ENCODE measurements around the gene FNIP2.
"Not testable (repeated sequence)": the region's sequence is repeated elsewhere in the genome, so short reads cannot be mapped to it uniquely, and the experiment has no call there.

Gene FNIP2

DNA sequence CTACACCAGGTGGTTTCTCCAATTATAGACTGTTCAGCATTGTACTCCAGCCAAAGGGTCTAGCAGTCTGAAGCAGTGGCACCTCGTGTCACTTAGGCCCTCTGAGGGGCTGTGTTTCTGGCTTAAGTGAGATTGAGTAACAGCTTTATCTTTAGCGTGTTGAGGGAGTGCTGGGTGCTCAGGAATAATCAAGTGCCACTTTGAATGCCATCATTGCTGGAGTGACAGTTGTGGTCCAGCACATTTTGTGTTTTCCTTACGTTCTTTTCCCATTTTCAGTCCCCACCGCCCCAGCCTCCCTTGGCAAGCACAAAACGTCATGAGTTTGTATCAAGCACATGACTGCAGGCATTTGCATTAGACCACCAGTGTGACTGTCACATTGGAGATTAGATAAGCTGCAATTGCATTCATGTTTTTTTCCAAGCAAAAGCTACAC lies 58.7 kb downstream of the FNIP2 start:
- TF ChIP-seq, protein P1, sequence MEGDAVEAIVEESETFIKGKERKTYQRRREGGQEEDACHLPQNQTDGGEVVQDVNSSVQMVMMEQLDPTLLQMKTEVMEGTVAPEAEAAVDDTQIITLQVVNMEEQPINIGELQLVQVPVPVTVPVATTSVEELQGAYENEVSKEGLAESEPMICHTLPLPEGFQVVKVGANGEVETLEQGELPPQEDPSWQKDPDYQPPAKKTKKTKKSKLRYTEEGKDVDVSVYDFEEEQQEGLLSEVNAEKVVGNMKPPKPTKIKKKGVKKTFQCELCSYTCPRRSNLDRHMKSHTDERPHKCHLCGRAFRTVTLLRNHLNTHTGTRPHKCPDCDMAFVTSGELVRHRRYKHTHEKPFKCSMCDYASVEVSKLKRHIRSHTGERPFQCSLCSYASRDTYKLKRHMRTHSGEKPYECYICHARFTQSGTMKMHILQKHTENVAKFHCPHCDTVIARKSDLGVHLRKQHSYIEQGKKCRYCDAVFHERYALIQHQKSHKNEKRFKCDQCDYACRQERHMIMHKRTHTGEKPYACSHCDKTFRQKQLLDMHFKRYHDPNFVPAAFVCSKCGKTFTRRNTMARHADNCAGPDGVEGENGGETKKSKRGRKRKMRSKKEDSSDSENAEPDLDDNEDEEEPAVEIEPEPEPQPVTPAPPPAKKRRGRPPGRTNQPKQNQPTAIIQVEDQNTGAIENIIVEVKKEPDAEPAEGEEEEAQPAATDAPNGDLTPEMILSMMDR (conservative IDR thresholded peaks at IDR 0.05; ENCODE audit: low read depth, low read length): no peak
- DNase-seq (ENCODE audit: low read depth): no peak

DNA sequence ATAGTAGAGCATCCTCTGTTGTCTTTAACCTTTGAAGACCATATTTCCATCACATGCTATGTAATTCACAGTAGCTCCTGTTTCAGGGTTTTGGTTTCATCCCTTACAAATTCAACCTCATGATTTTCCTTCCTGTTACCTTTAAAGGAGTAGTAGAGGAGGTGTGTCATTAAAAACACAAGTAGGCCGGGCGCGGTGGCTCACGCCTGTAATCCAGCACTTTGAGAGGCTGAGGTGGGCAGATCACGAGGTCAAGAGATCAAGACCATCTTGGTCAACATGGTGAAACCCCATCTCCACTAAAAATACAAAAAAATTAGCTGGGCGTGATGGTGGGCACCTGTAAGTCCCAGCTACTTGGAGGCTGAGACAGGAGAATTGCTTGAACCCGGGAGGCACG lies 59.3 kb downstream of the FNIP2 start:
- not testable (repeated sequence) for DNase-seq (ENCODE audit: low read depth); H3K4me3 ChIP-seq (ENCODE audit: low read length)

More for the DNA sequence above, 58.7 kb downstream of the FNIP2 start:
- H3K4me3 ChIP-seq (ENCODE audit: low read length): no peak overlapping the region

GRCh38 chr4:158829254-158829653 lies 60.4 kb downstream of the FNIP2 start:
- no peak for DNase-seq (ENCODE audit: low read depth)
- TF ChIP-seq, protein P1 (conservative IDR thresholded peaks at IDR 0.05; ENCODE audit: low read depth, low read length): no peak
- H3K4me3 ChIP-seq (ENCODE audit: low read length): no peak overlapping the region

DNA sequence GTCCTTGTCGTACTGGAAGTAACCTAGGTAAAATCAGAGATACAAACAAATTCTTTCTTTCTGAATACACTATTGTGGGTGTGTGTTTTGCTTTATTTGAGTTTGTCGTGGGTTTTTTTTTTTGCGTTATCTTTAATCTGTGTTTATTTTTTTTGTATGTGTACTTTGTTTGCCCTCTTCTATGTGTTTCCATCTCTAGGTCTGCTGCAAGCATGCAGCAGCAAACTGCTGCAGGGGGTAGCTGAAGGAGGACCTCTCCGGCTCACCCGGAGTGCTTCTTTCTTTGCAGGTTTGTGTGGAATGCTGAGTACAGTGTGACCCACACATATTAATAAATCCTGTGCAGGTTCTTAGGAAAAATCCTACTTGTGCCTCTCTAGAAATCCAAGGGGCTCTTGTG lies 64.8 kb downstream of the FNIP2 start:
- TF ChIP-seq, protein P1 (conservative IDR thresholded peaks at IDR 0.05; ENCODE audit: low read depth, low read length): no peak
- H3K4me3 ChIP-seq (ENCODE audit: low read length): no peak overlapping the region
- no peak for DNase-seq (ENCODE audit: low read depth)

DNA sequence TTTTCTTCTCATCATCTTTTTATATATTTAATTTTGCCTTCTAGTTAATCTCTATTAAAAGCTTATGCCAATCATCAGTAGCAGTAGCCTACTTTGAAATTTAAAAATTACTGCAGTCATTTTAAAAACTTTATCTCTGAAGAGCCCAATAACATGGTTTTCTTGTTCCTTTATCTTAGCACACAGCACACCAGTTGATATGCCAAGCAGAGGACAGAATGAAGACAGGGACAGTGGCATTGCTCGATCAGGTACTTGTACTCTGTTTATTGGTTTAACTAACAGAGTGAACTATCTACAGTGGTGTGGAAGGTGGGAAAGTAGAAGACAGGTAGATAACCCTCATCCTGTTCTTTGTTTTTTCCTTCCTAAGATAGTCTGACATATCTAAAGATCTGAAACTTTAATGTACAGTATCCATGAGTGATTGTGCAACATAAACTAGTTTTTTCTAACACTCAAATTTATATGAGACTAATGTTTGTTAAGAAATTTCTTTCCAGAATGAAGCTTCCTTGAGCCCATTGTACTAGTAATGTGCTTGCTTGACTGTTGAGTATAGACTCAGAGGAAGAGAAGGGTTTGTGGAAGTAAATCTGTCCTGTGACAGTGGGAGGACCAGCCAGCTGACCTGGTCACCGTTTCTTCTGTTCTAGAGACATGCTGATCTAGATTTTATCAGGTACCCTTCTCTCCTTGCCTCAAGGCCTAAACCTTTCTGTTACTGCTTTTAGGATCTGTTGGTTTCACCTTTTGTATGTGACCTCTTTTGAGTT lies 66.6 kb downstream of the FNIP2 start:
- TF ChIP-seq, protein P1 (conservative IDR thresholded peaks at IDR 0.05; ENCODE audit: low read depth, low read length): no peak
- H3K4me3 ChIP-seq (ENCODE audit: low read length): no peak overlapping the region
- no peak for DNase-seq (ENCODE audit: low read depth)

GRCh38 chr4:158836002-158836369 lies 67.2 kb downstream of the FNIP2 start:
- TF ChIP-seq, protein P1 (conservative IDR thresholded peaks at IDR 0.05; ENCODE audit: low read depth, low read length): no peak
- no peak for DNase-seq (ENCODE audit: low read depth)
- H3K4me3 ChIP-seq (ENCODE audit: low read length): no peak overlapping the region

- DNase-seq (ENCODE audit: low read depth): no peak
- TF ChIP-seq, protein P1 (conservative IDR thresholded peaks at IDR 0.05; ENCODE audit: low read depth, low read length): no peak
- H3K4me3 ChIP-seq (ENCODE audit: low read length): no peak overlapping the region
These were observed 68.1 kb downstream of the FNIP2 start for GRCh38 chr4:158836828-158837449.

Data from retinal pigment epithelial cell (primary cell).